Breast epithelium (tissue), 4 donors: Measurements from ENCODE around the gene SF3B4. TPM values are rescaled to one million over a fixed set of nuclear protein-coding genes. Genes with fewer than 3 reads are reported as not detected.

Experiments
- DNase-seq, 2 donors: peaks; one replicate each; pipeline ENCODE4 v3.0.0-alpha.2; 2019; ENCODE audit warnings: low spot score in 2 of 2
- H3K27ac ChIP-seq, 2 donors: fragments of 200-600 bp; sonication (generic) in 1 of 2; one replicate each; pipeline ENCODE4 v1.5.1; 2016 to 2019; ENCODE audit warnings: mild to moderate bottlenecking in 1 of 2
- H3K27me3 ChIP-seq, 2 donors: fragments of 200-600 bp; sonication (generic) in 1 of 2; one replicate each; pipeline versions ENCODE4 v1.5.1 to v1.6.0; 2017 to 2019; ENCODE audit warnings: control low read depth in 1 of 2, mild to moderate bottlenecking in 1 of 2
- H3K36me3 ChIP-seq: fragments of 200-600 bp; one replicate; pipeline ENCODE4 v1.5.1; 2019
- H3K4me1 ChIP-seq, 2 donors: fragments of 200-600 bp; sonication (generic); one replicate each; pipeline ENCODE4 v1.5.1; 2016 to 2019; ENCODE audit warnings: control low read depth in 1 of 2
- H3K4me3 ChIP-seq, 3 donors: fragments of 200-600 bp; sonication (generic); 1 replicate in 2 of 3; 2 replicates in 1 of 3; pipeline ENCODE4 v1.5.1; 2016 to 2019; ENCODE audit warnings: mild to moderate bottlenecking in 3 of 3, moderate library complexity in 2 of 3
- H3K9me3 ChIP-seq, 2 donors: fragments of 200-600 bp; sonication (generic) in 1 of 2; one replicate each; pipeline ENCODE4 v1.5.1; 2016 to 2019; ENCODE audit warnings: control low read depth in 1 of 2
- POLR2A ChIP-seq: fragments of 450-650 bp; IDR thresholded peaks from one replicate; pipeline ENCODE4 v1.6.1; 2016; ENCODE audit warnings: antibody characterized with exemption, mild to moderate bottlenecking, moderate library complexity
- POLR2AphosphoS5 ChIP-seq, 3 donors: sonication (generic); formaldehyde crosslinking; IDR thresholded peaks; one replicate each; pipeline ENCODE4 v1.6.1; 2017; ENCODE audit warnings: antibody characterized with exemption in 3 of 3
- intact Hi-C: fragments of 100-400 bp; cut with DNase I; formaldehyde crosslinking; loops from one replicate; pipeline ENCODE4 v1.15.1; 2023; ENCODE audit warnings: low total_unique reads
- total RNA-seq, 3 donors: library from RNA; depleted of rRNA; stranded (reverse); fragments of >200 nt; gene quantifications; one replicate each; pipeline ENCODE4 v1.1.0, GENCODE V29; 2016
- TF ChIP-seq, protein P1 (sequence below), 3 donors: fragments of 450-650 bp; IDR thresholded peaks; one replicate each; pipeline ENCODE4 v1.5.1; 2016 to 2017; ENCODE audit warnings: antibody characterized with exemption in 3 of 3, mild to moderate bottlenecking in 3 of 3, moderate library complexity in 3 of 3

The SF3B4 gene
- total RNA-seq, 3 donors from 2014 or later: 6.9 to 9.7 (median 7.4) TPM

GRCh38 chr1:149915429-149916192 lies 12.0 kb downstream of the SF3B4 start:
- Histone ChIP-seq H3K9me3 (no peaks in the 10 kb centered on the region), H3K27ac (no peak overlapping the region), H3K4me1 (no peaks in the 10 kb centered on the region), H3K27me3 (no peaks in the 10 kb centered on the region), H3K36me3 (no peaks in the 10 kb centered on the region), H3K4me3 (no peak overlapping the region)
- intact Hi-C loops: no loop called here
- TF ChIP-seq, protein P1, sequence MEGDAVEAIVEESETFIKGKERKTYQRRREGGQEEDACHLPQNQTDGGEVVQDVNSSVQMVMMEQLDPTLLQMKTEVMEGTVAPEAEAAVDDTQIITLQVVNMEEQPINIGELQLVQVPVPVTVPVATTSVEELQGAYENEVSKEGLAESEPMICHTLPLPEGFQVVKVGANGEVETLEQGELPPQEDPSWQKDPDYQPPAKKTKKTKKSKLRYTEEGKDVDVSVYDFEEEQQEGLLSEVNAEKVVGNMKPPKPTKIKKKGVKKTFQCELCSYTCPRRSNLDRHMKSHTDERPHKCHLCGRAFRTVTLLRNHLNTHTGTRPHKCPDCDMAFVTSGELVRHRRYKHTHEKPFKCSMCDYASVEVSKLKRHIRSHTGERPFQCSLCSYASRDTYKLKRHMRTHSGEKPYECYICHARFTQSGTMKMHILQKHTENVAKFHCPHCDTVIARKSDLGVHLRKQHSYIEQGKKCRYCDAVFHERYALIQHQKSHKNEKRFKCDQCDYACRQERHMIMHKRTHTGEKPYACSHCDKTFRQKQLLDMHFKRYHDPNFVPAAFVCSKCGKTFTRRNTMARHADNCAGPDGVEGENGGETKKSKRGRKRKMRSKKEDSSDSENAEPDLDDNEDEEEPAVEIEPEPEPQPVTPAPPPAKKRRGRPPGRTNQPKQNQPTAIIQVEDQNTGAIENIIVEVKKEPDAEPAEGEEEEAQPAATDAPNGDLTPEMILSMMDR (IDR thresholded peaks at IDR 0.05): no peak
- TF ChIP-seq POLR2A (no peak), POLR2AphosphoS5 (IDR thresholded peaks at IDR 0.05) (no peak)
- no peak for DNase-seq

DNA sequence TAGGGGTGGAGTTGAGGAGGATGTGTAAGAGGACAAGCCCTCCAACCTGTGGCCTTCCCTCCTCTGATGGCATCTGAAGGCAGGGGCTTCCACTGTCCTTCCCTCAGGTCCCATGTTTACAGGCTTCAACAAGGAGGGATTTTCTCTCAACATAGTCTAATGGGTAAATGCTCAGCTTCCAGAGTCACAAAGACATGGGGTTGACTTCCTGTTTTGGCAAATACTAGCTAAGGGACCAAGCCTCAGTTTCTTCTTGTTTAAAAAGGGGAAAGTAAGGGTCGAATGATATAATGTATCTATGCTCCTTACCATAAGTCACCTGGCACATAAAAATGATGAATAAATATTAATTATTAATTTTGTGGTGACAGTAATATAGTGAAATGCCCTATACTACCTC lies 13.1 kb downstream of the SF3B4 start:
- Histone ChIP-seq H3K9me3 (no peaks in the 10 kb centered on the region), H3K4me3 (no peak overlapping the region), H3K4me1 (no peaks in the 10 kb centered on the region), H3K27me3 (no peaks in the 10 kb centered on the region), H3K27ac (no peak overlapping the region), H3K36me3 (no peaks in the 10 kb centered on the region)
- no peak for TF ChIP-seq POLR2A
- TF ChIP-seq POLR2AphosphoS5 (IDR thresholded peaks at IDR 0.05): no peak
- TF ChIP-seq, protein P1 (IDR thresholded peaks at IDR 0.05): no peak
- intact Hi-C loops: no loop called here
- DNase-seq: no peak

DNA sequence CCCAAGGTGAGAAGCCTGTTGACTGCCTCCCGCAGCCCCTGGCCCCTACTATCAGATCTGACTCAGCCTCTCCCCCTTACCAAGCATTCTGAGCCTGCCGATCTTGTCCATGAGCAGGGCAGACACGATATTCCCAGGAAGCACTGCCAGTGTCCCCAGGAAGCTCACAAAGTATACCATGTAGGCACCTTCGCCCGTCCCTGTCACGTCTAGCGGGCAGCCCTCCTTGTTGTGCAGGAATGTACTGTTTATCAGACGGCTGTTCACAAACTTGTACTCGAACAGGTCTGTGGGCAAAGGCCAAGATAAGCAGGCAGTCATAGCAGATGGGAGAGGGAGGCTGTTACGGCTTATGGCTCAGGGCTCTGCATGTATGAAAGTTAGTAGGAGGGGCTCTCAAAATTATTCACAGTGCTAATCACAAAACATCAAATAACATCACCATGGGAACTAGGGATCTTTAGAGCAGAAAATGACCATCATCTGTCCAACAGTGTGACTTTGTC lies 21.0 kb downstream of the SF3B4 start:
- Histone ChIP-seq H3K4me1 (no peaks in the 10 kb centered on the region), H3K4me3 (no peak overlapping the region), H3K27ac (no peak overlapping the region), H3K36me3 (no peaks in the 10 kb centered on the region), H3K27me3 (no peaks in the 10 kb centered on the region), H3K9me3 (no peaks in the 10 kb centered on the region)
- no peak for DNase-seq
- intact Hi-C loops: no loop called here
- TF ChIP-seq, protein P1 (IDR thresholded peaks at IDR 0.05): no peak
- TF ChIP-seq POLR2A: no peak
- no peak for TF ChIP-seq POLR2AphosphoS5 (IDR thresholded peaks at IDR 0.05)

DNA sequence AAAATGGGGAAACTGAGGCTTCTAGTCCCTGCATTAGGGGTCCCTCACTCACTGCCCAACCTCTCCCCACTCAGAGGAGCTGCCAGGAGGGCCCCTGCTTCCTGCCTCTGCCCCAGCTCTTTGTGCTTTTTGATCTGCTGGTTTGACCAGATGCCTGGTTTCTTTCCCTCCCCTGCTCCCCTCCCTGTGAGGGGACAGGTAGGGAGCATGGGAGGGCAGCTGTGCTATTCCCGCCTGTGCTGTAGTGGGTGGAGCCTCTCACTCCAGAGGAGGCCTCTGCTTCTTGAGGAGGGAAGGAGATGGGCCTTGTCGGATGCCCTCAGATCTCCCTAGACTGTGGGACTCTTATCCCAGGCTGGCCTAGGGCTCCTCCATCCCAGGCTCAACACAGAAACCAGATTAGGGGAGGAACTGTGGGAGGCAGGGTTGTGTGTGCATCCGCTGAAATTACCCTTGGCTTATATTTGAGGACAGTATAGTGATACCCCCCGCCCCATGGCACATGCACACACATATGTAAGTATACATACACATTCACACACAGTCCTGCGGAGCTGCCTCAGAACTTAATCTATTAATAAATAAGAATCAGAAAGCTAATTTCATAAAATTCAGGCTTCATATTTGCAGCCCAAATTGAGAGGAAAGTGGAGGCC lies 23.6 kb downstream of the SF3B4 start:
- Histone ChIP-seq H3K4me1 (peaks cover 0 to 4% of the 10 kb centered on the region in 2 donors), H3K4me3 (no peak overlapping the region), H3K27ac (no peak overlapping the region), H3K36me3 (no peaks in the 10 kb centered on the region), H3K9me3 (no peaks in the 10 kb centered on the region), H3K27me3 (no peaks in the 10 kb centered on the region)
- no peak for TF ChIP-seq POLR2AphosphoS5 (IDR thresholded peaks at IDR 0.05)
- TF ChIP-seq, protein P1 (IDR thresholded peaks at IDR 0.05): no peak
- TF ChIP-seq POLR2A: no peak
- DNase-seq: no peak
- intact Hi-C loops: no loop called here
